NB4 (cell line): Measurements from ENCODE around the gene RBBP8NL.

Source experiments
- DNase-seq: peaks from one replicate; pipeline ENCODE4 v3.0.0; 2010; ENCODE audit warnings: low read depth
- H3K4me3 ChIP-seq: one replicate; pipeline ENCODE4 v1.5.1; 2011; ENCODE audit warnings: mild to moderate bottlenecking, low read depth, low read length, moderate library complexity
- MYC ChIP-seq: IDR thresholded peaks from 2 replicates; pipeline ENCODE4 v1.6.1; 2011; ENCODE audit warnings: low read depth, low read length
- POLR2A ChIP-seq: IDR thresholded peaks from 2 replicates; pipeline ENCODE4 v1.6.1; 2011; ENCODE audit warnings: mild to moderate bottlenecking; ENCODE audit not compliant: insufficient read length; ENCODE audit errors: extremely low read depth
- TF ChIP-seq, protein P1 (sequence below): IDR thresholded peaks from 2 replicates; pipeline ENCODE4 v1.6.1; 2011; ENCODE audit warnings: low read depth, low read length
- TF ChIP-seq, protein P2 (sequence below): IDR thresholded peaks from one replicate; pipeline ENCODE4 v1.5.1; 2012; ENCODE audit warnings: low read depth, low read length

The RBBP8NL gene

DNA sequence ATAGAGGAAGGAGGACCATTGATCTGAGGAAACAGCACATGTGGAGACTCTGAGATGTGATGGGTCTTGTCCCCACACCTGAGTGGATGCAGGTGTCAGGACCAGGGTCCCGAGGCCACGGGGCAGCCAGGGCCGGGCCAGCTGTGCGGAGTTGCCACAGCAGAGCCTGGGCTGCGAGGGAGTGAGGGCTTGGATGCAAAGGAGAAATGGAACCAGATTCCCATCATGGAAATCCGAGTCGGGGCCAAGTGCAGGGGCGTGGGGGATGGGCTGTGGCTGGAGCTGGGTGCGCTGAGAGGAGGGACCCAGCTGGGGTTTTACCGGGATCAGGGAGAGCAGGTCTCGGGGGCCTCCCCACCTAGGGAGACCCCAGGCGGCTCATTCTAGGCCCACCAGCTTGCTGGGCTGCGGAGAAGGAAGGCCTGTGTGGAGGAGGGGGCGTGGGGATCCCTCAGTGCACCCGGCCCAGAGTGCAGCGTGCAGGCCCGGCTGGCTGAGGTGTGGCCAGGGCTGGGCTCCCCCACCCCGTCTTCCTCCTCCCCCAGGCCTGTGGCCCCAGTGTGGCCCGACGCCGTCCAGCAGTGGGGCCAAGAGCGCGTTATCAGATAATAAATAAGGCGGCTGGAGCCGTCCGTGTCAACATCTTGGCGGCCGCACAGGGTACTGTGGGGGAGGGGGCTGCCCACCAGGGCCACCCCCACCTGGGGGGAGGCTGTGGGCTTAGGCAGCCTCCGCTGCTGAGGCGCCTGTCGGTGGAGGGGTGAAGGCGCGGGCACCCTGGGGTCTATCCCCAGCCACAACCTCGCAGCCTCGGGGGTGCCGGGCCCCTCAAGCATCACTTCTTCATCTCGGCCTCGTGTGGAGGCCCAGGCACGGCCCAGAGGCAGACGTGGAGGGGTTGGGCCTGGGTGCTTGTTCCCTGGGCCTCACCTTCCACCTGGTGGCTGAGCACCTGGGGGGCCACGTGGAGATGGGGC lies 31.2 kb upstream of the RBBP8NL start:
- H3K4me3 ChIP-seq, result no peak overlapping the region
- TF ChIP-seq, protein P1, sequence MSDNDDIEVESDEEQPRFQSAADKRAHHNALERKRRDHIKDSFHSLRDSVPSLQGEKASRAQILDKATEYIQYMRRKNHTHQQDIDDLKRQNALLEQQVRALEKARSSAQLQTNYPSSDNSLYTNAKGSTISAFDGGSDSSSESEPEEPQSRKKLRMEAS, result no peak
- no peak for TF ChIP-seq MYC
- TF ChIP-seq POLR2A, result no peak
- TF ChIP-seq, protein P2, sequence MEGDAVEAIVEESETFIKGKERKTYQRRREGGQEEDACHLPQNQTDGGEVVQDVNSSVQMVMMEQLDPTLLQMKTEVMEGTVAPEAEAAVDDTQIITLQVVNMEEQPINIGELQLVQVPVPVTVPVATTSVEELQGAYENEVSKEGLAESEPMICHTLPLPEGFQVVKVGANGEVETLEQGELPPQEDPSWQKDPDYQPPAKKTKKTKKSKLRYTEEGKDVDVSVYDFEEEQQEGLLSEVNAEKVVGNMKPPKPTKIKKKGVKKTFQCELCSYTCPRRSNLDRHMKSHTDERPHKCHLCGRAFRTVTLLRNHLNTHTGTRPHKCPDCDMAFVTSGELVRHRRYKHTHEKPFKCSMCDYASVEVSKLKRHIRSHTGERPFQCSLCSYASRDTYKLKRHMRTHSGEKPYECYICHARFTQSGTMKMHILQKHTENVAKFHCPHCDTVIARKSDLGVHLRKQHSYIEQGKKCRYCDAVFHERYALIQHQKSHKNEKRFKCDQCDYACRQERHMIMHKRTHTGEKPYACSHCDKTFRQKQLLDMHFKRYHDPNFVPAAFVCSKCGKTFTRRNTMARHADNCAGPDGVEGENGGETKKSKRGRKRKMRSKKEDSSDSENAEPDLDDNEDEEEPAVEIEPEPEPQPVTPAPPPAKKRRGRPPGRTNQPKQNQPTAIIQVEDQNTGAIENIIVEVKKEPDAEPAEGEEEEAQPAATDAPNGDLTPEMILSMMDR, result no peak
- no peak for DNase-seq

DNA sequence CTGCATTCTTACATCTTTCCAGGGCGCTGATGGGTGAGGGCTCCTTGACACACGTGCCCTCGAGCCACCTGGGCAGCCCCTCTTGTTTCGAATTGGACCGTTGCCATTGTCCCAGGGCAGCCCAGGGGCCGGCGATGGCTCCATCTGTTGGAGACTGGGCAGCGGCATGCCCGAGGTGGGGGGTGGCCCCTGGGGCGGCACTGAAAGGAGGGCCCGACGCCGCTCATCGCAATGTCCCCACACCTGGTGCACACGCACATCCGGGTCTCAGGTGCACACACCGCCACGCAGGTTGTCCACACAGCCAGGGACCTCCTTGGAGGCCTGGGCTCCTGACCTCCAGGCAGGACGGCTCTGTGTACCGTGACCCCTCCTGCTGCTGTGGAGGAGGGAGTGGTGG lies 30.5 kb upstream of the RBBP8NL start:
- H3K4me3 ChIP-seq, result no peak overlapping the region
- TF ChIP-seq, protein P1, result no peak
- TF ChIP-seq, protein P2, result no peak
- TF ChIP-seq POLR2A, result no peak
- no peak for TF ChIP-seq MYC
- DNase-seq, result no peak

DNA sequence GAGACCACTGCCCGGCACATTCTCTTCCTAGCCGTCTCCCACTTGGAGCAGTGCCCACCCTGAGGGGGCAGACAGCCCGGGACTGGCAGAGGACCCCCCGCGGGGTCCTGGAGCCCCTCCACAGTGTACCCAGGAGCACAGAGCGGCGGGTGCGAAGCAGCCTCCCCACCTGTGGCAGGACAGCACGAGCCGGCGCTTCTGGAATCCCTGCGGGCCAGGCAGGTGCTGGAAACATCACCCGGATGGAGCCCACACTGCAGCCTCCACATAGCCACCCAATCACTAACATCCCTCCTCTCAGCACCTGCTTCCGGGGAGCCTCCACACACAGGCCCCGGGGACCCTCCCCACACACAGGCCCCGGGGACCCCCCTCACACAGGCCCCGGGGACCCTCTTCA lies 29.8 kb upstream of the RBBP8NL start:
- DNase-seq, result no peak
- TF ChIP-seq MYC, result no peak
- TF ChIP-seq, protein P1, result no peak
- TF ChIP-seq, protein P2, result no peak
- TF ChIP-seq POLR2A, result no peak
- no peak overlapping the region for H3K4me3 ChIP-seq

DNA sequence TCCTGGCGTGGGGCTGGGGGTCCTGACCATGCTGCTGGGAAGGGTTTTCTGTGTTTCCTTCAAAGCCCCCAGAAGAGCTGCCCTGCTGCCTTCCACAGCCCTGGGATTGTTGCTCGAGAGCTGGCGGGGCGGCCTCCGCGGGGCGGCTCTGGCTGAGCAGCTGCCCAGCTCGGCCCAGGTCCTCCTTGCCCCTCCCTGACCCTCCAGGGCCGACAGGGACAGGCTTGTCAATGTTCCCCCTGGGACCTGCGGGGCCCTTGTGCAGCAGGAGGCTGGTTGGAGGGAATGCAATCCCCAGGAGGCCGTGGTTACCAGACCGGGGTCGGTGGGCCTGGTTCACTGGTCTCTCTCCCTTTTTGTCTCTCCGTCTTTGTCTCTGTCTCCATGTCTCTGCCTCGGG lies 28.6 kb upstream of the RBBP8NL start:
- TF ChIP-seq POLR2A (no peak), MYC (no peak)
- TF ChIP-seq, protein P2, result no peak
- TF ChIP-seq, protein P1, result no peak
- DNase-seq, result no peak
- H3K4me3 ChIP-seq, result no peak overlapping the region

DNA sequence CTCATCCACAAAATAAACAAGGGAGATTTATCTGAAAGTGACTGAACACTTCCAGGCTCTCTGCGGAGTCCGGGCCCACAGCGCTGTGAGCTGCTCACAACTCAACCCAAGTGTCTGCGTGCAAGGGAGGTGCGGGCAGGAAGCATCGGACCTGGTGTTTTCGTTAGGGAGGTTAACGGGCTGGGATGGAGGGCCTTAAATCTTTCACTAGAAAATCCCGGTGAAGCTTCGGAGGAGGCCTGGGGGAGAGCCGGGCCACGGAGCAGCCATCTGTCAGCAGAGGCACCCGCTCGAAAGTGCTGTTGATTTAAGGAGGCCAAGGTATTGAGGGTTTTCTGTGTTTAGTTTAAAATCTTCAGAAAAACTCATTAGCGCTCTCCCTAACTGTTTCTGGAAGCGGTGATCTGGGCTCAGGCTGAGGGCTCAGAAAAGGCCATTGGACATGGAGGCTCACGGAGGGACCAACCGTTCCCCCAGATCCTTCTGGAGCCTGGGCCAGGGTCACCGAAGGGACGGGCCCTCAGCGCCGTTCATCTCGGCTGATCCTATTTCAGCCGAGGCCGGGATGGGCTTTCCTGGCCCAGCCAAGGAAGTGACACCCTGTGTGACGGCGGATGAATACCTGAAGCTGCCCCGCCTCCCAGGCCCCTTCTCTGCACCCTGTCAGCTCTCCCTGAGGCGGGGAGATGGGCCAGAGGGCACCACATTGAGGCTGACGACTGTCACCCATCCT lies 27.7 kb upstream of the RBBP8NL start:
- no peak for DNase-seq
- H3K4me3 ChIP-seq, result no peak overlapping the region
- TF ChIP-seq, protein P2, result no peak
- TF ChIP-seq POLR2A (no peak), MYC (no peak)
- TF ChIP-seq, protein P1, result no peak
